GM12892 (cell line): ENCODE results near the gene ASCL1.

Source experiments
- DNase-seq: peaks from one replicate; pipeline ENCODE4 v3.0.0; 2011; ENCODE audit not compliant: insufficient read length
- FAIRE-seq: peaks from 2 replicates; lab custom pipeline; 2011; peaks lifted over from hg19 to GRCh38; lab: Jason Lieb, UNC
- POLR2A ChIP-seq: IDR thresholded peaks from 2 replicates; pipeline ENCODE4 v1.6.1; 2011; ENCODE audit warnings: low read depth, low read length, control low read depth
- POLR2AphosphoS5 ChIP-seq: IDR thresholded peaks from 2 replicates; pipeline ENCODE4 v1.6.1; 2011; ENCODE audit warnings: low read depth, low read length, control low read depth
- TAF1 ChIP-seq: IDR thresholded peaks from 2 replicates; pipeline ENCODE4 v1.6.1; 2011; ENCODE audit warnings: low read depth, mild to moderate bottlenecking, control low read depth, low read length, borderline replicate concordance

ASCL1 gene

DNA sequence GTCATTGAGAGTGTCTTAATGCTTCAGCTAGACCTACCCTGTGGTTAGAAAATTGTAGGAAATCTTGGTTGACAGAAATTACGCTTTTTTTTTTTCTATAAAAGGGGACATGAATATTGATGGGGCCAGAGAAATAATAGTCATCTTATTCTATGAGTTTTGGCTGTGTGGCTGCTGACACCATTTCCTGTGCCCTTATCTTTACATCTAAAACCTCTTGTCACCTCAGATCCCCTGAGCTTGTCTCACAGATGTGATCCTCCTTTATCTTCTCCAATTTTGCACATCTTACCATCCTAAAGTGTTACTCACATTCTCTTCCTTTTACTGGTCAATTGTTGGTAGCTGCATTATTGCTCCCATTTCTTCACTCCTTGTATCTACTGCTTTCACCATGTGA, 36.1 kb downstream of the ASCL1 start:
- TF ChIP-seq POLR2AphosphoS5, result no peak
- DNase-seq (no peak), FAIRE-seq (no peak)

DNA sequence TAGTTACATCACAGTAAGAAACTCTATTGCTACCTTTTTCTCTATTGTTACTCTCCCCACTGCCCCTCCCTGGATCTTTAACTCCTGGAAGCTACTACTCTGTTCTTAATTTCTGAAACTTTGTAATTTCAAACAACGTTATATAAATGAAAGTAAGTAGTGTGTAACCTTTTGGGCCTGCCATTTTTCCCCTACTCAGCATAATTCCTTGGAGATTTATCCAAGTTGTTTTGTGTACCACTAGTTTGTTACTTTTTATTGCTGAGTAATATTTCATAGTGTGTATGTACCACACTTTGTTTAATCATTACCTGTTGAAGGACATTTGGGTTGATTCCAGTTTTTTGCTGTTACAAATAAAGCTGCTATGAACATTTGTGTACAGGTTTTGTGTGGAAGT, 37.9 kb downstream of the ASCL1 start:
- DNase-seq (no peak), FAIRE-seq (no peak)
- no peak for TF ChIP-seq TAF1
- no peak for TF ChIP-seq POLR2AphosphoS5
- no peak for TF ChIP-seq POLR2A
